Testis (tissue), 3 donors: ENCODE data around the gene PTPRG. TPM values are rescaled to one million over a fixed set of nuclear protein-coding genes. Genes with fewer than 3 reads are reported as not detected.

Experiments used
- DNase-seq: peaks from one replicate; pipeline ENCODE4 v3.0.0-alpha.2; 2019
- H3K27ac ChIP-seq, 2 donors: fragments of 200-600 bp; sonication (generic); one replicate each; pipeline ENCODE4 v1.5.1; 2019
- H3K27me3 ChIP-seq: fragments of 200-600 bp; sonication (generic); one replicate; pipeline ENCODE4 v1.5.1; 2019
- H3K36me3 ChIP-seq: fragments of 200-600 bp; sonication (generic); one replicate; pipeline ENCODE4 v1.5.1; 2017; ENCODE audit warnings: low read depth; ENCODE audit errors: missing control alignments
- H3K4me1 ChIP-seq: fragments of 200-600 bp; sonication (generic); one replicate; pipeline ENCODE4 v1.5.1; 2019
- H3K4me3 ChIP-seq, 2 donors: fragments of 200-600 bp; sonication (generic); one replicate each; pipeline ENCODE4 v1.5.1; 2017 to 2019
- H3K9me3 ChIP-seq: fragments of 200-600 bp; sonication (generic); one replicate; pipeline ENCODE4 v1.5.1; 2017
- CTCF ChIP-seq, 3 experiments: fragments of 450-650 bp in 2 of 3; fragments of 200-600 bp in 1 of 3; sonication (generic) in 1 of 3; IDR thresholded peaks; one replicate each; pipeline ENCODE4 v1.5.1; 2016 to 2019; ENCODE audit warnings: antibody characterized with exemption in 3 of 3, mild to moderate bottlenecking in 2 of 3, moderate library complexity in 1 of 3
- POLR2A ChIP-seq: fragments of 450-650 bp; IDR thresholded peaks from one replicate; pipeline ENCODE4 v1.6.1; 2017; ENCODE audit warnings: antibody characterized with exemption, mild to moderate bottlenecking, moderate library complexity
- WGBS, 2 donors: methylation state at CpG; one replicate each; pipeline ENCODE4 v1.1.5; 2018; 5-methylcytosine and 5-hydroxymethylcytosine counted together
- intact Hi-C: fragments of 100-400 bp; cut with DNase I; formaldehyde crosslinking; loops from one replicate; pipeline ENCODE4 v1.15.1; 2023; ENCODE audit warnings: low total_unique reads
- polyA plus RNA-seq: library from polyadenylated mRNA; stranded (reverse); fragments of 350-450 nt; fragmentation: Illumina TruSeq; extraction: RNeasy Lipid Tissue Mini Kit (QIAGEN cat#74804); gene quantifications from one replicate; pipeline ENCODE4 v1.2.3, GENCODE V29; 2014; ENCODE audit warnings: low read depth, low replicate concordance; ENCODE audit not compliant: insufficient read depth
- total RNA-seq, 2 donors: library from RNA; depleted of rRNA; stranded (reverse); fragments of >200 nt; gene quantifications; one replicate each; pipeline ENCODE4 v1.2.3, GENCODE V29; 2016

PTPRG gene
- total and polyA plus RNA-seq, 3 donors from 2014 or later = 26.3 to 107 (median 75.4) TPM

- 85 to 87% methylated on average over 7 of the region's 7 CpGs for whole genome bisulfite sequencing, 2 donors
- TF ChIP-seq CTCF (IDR thresholded peaks at IDR 0.05) (no peak), POLR2A (no peak)
- intact Hi-C loops = no loop called here
These were observed 612.7 kb downstream of the PTPRG start for GRCh38 chr3:62173939-62174515.

GRCh38 chr3:62175161-62175560 lies 613.8 kb downstream of the PTPRG start:
- Histone ChIP-seq H3K4me3 (no peak overlapping the region), H3K4me1 (peaks cover 5% of the 10 kb centered on the region), H3K36me3 (no peaks in the 10 kb centered on the region), H3K9me3 (no peaks in the 10 kb centered on the region), H3K27ac (no peak overlapping the region), H3K27me3 (no peaks in the 10 kb centered on the region)
- WGBS, 2 donors = 91 to 95% methylated on average over 6 of the region's 6 CpGs
- intact Hi-C loops = no loop called here
- no peak for DNase-seq
- TF ChIP-seq CTCF (IDR thresholded peaks at IDR 0.05) (no peak), POLR2A (no peak)

More at GRCh38 chr3:62173939-62174515, 612.7 kb downstream of the PTPRG start:
- DNase-seq = no peak
- Histone ChIP-seq H3K4me3 (no peak overlapping the region), H3K36me3 (no peaks in the 10 kb centered on the region), H3K27ac (no peak overlapping the region), H3K4me1 (peaks cover 5% of the 10 kb centered on the region), H3K27me3 (no peaks in the 10 kb centered on the region), H3K9me3 (no peaks in the 10 kb centered on the region)

GRCh38 chr3:62178032-62178431 lies 616.7 kb downstream of the PTPRG start:
- no peak for TF ChIP-seq POLR2A
- TF ChIP-seq CTCF (IDR thresholded peaks at IDR 0.05) = no peak
- peaks cover 5% of the 10 kb centered on the region for H3K4me1 ChIP-seq
- no peaks in the 10 kb centered on the region for H3K27me3 ChIP-seq
- no peak overlapping the region for H3K27ac ChIP-seq
- intact Hi-C loops = no loop called here
- H3K9me3 ChIP-seq = no peaks in the 10 kb centered on the region
- no peak overlapping the region for H3K4me3 ChIP-seq
- no peak for DNase-seq
- H3K36me3 ChIP-seq = no peaks in the 10 kb centered on the region

GRCh38 chr3:62178739-62179600 lies 617.6 kb downstream of the PTPRG start:
- peaks cover 5% of the 10 kb centered on the region for H3K4me1 ChIP-seq
- no peak for DNase-seq
- no peak overlapping the region for H3K4me3 ChIP-seq
- no peak overlapping the region for H3K27ac ChIP-seq
- no peak for TF ChIP-seq CTCF (IDR thresholded peaks at IDR 0.05)
- no peak for TF ChIP-seq POLR2A
- no peaks in the 10 kb centered on the region for H3K27me3 ChIP-seq
- intact Hi-C loops = no loop called here
- no peaks in the 10 kb centered on the region for H3K36me3 ChIP-seq
- no peaks in the 10 kb centered on the region for H3K9me3 ChIP-seq
- 88 to 94% methylated on average over 4 to 8 of the region's 8 CpGs for WGBS, 2 donors
